SKM-1 (cell line): ENCODE measurements around the gene PELI3.

ENCODE experiments used
- DNase-seq: peaks from one replicate; lab custom pipeline; 2025; ENCODE audit not compliant: unreplicated experiment; lab: John Stamatoyannopoulos, UW

PELI3 gene

DNA sequence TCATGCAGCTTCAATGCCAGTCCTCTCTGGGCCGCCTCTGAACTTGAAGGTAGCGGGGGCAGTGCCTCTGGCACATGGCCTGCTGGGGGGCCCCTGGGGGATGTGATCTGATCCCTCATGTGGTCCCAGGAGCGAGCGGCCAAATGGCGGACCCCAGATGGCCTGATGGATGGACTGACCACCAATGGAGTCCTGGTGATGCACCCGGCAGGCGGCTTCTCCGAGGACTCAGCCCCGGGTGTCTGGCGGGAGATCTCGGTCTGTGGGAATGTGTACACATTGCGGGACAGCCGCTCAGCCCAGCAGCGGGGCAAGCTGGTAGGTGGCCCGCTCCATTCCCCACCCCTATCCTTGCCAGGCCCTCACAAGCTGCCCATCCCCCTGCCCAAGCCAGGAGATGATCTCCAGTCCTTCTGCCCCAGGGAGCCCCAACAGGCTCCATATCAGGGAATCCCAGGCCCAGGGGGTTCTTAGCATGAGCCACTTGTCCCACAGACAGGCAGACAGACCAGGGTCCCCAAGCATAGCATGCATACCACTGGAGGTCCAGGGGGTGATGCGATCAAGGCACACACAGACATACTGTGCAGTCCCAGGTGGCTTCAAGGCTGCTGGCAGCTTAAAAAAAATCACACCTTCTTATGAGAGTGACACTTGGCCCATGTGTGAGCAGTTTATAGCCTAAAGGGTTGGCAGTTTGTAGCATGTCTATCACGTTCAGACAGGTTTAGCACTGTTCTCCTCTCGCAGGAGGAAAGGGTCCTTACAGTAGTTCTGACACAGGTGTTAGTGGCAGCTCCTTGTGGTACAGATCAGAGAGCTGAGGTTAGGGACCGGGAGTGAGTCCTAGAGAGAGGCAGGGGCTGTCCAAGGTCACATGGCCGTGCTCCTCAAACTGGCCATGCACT lies 7.2 kb downstream of the PELI3 start:
- no peak for DNase-seq

DNA sequence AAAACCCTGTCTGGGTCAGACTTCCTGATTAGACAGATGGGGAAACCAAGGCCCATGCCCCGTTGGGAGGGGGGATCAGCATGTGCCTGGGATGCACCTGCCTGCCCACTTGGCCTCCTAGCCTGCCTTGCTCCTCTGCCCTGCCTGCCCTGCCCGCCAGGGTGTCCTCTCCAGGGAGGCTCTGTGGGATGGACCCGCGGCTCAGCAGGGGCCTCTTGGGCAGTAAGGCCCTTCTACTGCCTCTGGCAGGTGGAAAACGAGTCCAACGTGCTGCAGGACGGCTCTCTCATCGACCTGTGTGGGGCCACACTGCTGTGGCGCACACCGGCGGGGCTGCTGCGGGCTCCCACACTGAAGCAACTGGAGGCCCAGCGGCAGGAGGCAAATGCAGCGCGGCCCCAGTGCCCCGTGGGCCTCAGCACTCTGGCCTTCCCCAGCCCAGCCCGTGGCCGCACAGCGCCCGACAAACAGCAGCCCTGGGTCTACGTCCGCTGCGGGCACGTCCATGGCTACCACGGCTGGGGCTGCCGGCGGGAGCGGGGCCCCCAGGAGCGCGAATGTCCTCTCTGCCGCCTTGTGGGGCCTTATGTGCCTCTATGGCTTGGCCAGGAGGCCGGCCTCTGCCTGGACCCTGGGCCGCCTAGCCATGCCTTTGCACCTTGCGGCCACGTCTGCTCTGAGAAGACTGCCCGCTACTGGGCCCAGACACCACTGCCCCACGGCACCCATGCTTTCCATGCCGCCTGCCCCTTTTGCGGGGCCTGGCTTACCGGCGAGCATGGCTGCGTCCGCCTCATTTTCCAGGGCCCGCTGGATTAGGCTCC lies 8.9 kb downstream of the PELI3 start:
- DNase-seq, result no peak

DNA sequence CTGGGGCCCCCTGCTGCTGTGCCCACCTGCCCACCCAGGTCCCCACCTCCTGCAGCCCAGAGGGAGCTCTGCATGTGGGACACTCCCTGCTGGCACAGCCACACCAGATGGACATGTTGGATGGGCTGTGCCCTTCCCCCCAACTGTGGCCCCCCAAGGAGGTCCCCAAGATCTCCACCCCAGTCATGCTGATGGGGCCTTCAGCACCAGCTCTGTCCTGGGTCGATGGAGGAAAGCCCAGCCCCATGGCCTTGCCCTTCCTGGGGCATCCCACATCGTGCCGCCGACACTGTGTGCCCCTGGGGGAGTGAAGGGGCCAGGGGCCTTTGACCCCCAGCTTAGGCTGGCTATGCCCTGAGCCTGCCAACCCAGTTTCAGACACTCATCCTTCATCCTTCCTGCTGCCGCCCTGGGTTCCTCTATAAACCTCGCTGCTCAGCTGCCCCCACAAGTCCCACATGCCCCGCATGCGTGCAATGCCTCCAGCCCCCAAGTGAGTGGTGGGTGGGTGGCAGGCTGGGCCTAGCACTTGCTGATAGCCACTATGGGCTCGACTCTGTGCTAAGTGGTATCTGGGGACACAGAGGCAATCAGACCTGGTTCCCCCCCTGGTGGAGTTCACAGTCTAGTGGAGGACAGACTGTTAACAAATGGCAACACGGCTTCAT lies 9.6 kb downstream of the PELI3 start:
- DNase-seq, result no peak

DNA sequence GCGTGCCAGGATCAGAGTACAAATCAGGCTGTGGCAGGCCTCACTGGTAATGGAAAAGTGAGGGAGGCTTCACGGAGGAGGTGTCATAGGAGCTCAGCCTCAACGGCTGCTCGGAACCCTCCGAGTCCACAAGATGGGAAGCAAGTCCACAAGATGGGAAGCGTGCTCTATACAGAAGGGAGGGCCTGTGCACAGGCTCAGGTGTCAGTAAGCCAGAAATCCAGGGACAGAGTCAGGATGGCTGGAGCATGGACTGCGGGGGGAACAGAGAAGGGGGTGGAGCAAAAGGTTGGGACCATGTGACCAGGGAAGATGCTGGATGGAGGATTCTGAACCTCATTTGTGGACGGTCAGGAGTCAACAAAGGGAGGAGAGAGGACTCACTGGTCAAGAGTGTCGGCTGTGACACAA lies 10.1 kb downstream of the PELI3 start:
- DNase-seq, result no peak

GRCh38 chr11:66477263-66478201 lies 10.8 kb downstream of the PELI3 start:
- no peak for DNase-seq

DNA sequence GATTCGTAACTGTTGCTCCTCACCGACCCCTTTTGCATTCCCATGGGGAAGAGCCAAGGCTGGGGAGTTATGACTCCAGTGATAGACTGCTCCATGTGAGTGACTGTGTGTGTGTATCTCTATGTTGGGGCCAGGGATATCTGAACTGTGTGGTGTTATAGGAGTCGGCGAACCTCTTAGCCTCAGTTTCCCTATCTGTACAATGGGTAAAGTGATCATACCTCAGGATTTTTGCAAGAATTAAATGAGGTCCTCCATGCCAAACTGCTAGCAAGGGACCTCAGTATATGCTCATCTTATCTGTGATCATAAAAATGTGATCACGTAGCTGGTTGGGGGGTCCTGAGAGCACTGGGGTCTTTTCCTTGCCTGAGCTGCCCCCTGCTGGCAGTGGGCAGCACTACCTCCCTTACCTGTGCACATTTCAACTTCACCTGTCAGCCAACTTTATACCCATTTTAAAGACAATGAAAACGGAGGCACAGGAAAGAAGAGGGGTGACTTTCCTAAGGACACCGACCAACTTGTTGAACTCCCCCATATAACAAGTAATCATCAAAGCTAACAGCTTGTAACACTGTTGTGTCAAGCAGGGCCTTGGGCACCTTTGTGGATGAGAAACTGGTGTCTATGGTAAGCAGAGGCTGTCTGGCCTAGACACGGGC lies 12.2 kb downstream of the PELI3 start:
- DNase-seq, result no peak

GRCh38 chr11:66479394-66480116 lies 12.8 kb downstream of the PELI3 start:
- DNase-seq, result no peak

GRCh38 chr11:66480117-66480938 lies 13.6 kb downstream of the PELI3 start, which contains the start of gene DPP3:
TSS of gene DPP3 (plus strand) at chr11:66480434. CDS start at chr11:66482201, 1,767 bp downstream.
- DNase-seq, result peak; percentile 94

DNA sequence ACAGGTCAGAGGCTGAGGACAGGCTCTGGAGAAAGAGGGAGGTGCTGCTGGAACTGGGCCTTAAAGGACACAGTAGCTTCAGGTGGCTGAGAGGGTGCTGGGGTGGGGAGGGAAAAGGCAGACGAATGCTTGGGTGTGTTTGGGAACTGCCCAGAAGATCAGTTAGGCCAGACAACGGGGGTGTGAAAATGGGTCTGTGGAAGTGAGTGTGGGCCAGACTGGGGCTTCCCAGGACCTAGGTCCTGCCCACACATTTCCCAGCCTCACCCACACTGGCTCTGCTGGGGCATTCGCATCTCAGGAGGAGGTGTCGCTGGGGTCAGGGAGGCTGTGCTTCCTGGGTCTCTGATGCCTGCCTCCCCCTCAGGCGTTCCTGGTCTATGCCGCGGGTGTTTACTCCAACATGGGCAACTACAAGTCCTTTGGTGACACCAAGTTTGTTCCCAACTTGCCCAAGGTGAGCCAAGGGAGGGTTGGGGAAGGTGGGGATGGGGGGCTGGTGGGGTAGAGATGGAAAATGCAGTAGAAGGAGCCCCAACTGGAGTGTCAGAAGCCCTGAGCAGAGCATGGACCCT lies 18.2 kb downstream of the PELI3 start:
- DNase-seq, result no peak

DNA sequence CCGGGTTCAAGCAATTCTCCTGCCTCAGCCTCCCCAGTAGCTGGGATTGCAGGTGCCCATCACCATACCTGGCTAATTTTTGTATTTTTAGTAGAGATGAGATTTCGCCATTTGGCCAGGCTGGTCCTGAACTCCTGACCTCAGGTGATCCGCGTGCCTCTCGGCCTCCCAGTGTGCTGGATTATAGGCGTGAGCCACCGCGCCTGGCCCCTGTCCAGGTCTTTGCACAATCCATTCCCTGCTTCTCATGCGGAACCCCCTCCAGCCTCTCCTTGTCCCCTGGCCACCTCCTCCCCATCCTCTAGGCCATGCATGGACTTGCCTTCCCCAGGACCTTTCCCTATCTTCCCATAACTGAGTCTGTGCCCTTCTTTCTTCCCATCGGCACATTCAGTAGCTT lies 22.3 kb downstream of the PELI3 start:
- DNase-seq, result no peak

GRCh38 chr11:66489636-66490035 lies 22.9 kb downstream of the PELI3 start:
- no peak for DNase-seq

GRCh38 chr11:66491315-66491935 lies 24.7 kb downstream of the PELI3 start:
- DNase-seq, result no peak

DNA sequence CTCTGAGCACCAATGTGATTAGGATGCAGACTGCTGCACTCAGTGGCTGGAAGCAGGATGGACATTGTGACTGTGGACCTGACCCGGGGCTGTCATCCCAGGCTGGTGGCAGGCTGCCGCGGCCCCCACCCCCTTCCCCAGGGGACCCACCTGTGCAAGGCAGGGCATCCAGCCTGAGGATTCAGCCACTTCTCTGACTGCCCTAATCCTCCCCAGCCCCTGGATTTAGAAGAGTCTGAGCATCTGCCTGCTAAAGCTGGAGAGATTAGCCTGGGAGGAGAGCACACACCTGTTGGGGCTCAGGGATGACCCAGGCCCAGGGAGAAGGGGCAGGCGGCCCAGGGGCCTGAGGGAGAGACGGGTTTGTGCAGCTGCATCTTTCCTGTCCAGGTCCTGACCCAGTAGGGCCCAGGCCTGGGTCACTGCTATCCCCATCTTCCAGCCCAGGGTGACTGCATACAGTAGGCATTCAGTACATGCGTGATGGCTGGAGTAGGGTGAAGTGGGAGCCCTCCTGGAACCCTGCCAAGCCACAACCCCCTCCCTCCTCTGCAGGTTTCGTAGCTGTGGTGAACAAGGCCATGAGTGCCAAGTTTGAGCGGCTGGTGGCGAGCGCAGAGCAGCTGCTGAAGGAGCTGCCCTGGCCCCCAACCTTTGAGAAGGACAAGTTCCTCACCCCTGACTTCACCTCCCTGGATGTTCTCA lies 25.6 kb downstream of the PELI3 start:
- DNase-seq, result no peak

- no peak for DNase-seq
Measured at GRCh38 chr11:66493130-66493529, 26.4 kb downstream of the PELI3 start.

DNA sequence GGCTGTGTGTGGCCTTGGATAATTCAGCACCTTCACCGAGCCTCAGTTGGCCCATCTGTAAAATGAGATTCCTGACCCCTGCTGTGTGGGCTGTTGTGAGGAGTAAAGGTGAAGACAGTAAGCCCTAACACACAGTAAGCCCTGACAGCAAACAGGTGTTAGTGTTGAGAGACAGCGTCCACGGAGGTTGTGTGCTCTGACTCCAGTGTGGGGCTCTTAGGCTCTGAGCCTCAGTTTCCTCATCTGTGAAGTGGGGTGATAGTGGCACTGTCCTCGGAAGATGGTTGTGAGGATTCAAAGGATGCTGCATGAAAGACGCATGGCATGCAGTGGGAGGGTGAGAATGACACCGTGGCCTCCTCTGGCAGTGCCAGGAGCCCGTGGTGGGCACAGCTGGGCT lies 27.8 kb downstream of the PELI3 start:
- DNase-seq, result no peak

- no peak for DNase-seq
Measured at GRCh38 chr11:66494935-66495334, 28.2 kb downstream of the PELI3 start.

GRCh38 chr11:66495401-66495854 lies 28.7 kb downstream of the PELI3 start:
- DNase-seq, result no peak
